ENCODE results near the gene USP17L5. TPM values are rescaled to one million over a fixed set of nuclear protein-coding genes. Genes with fewer than 3 reads are reported as not detected.
"Not testable (repeated sequence)": the region's sequence is repeated elsewhere in the genome, so short reads cannot be mapped to it uniquely, and the experiment has no call there.

The USP17L5 gene
- not detected for total RNA-seq (2021; fragmentation: NEBNext Ultra II Directional; extraction: Animal tissue kit (Norgen Biotek cat#: 25700))
- long read RNA-seq: 0 reads

DNA sequence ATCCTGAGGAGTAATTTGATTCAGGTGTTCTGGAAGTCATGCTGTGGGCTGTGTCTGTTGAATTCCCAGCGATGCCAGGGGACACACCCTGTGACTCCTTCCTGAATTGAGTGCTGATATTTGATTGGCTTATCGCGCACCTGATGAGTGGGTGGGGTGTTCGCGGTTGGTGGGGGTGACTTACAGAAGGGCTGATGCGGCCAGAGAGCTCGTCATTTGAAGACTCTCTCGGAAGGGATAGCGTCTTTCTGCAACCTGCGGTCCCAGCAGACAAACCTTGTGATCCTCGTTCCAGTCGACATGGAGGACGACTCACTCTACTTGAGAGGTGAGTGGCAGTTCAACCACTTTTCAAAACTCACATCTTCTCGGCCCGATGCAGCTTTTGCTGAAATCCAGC is at the start of gene USP17L5:
Gene USP17L5, plus strand, starts transcription at position 301 of the 400 bp plus-strand sequence. Its CDS starts 0 bp downstream, at position 301.
- H3K36me3 Mint-ChIP-seq (ENCODE audit: low read depth); H3K4me1 Mint-ChIP-seq (ENCODE audit: low read depth); H3K9me3 Mint-ChIP-seq; H3K4me3 Mint-ChIP-seq; H3K27me3 Mint-ChIP-seq (ENCODE audit: insufficient read depth); H3K27ac Mint-ChIP-seq; DNase-seq: not testable (repeated sequence)

DNA sequence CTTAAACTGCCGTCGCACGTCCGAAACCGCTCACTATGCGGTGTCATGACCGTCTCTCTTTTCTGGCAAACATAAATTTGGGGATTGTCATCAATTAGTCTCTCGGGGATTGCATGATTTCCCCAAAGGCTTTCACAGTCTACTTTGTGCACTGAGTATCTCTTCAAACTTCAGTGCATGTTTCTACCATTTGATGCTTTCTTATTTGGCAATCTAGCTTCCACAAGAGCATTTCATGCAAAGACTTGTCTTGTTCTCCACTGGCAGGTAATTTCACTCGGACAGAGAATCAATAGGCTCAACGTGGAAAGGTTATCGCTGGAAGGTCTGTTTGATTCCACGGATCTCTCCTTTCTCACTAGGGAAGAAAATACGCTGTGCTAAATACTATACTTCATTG is 15.0 kb upstream of the USP17L5 start:
- H3K4me1 Mint-ChIP-seq (ENCODE audit: low read depth); H3K27me3 Mint-ChIP-seq (ENCODE audit: insufficient read depth); DNase-seq; H3K27ac Mint-ChIP-seq; H3K9me3 Mint-ChIP-seq; H3K36me3 Mint-ChIP-seq (ENCODE audit: low read depth); H3K4me3 Mint-ChIP-seq: not testable (repeated sequence)

GRCh38 chr4:9324865-9325264 is 14.3 kb upstream of the USP17L5 start, which contains the start of gene USP17L24:
Gene USP17L24, plus strand, starts transcription at chr4:9325165. Its CDS starts 0 bp downstream, at chr4:9325165.
- not testable (repeated sequence) for DNase-seq

GRCh38 chr4:9329611-9330010 is 9.6 kb upstream of the USP17L5 start, which contains the start of gene USP17L25:
Gene USP17L25, plus strand, starts transcription at chr4:9329911. Its CDS starts 0 bp downstream, at chr4:9329911.
- H3K36me3 Mint-ChIP-seq (ENCODE audit: low read depth); H3K9me3 Mint-ChIP-seq; H3K27me3 Mint-ChIP-seq (ENCODE audit: insufficient read depth); H3K27ac Mint-ChIP-seq; H3K4me3 Mint-ChIP-seq; DNase-seq; H3K4me1 Mint-ChIP-seq (ENCODE audit: low read depth): not testable (repeated sequence)

More at GRCh38 chr4:9324865-9325264, 14.3 kb upstream of the USP17L5 start, which contains the start of gene USP17L24:
- not testable (repeated sequence) for H3K4me1 Mint-ChIP-seq (ENCODE audit: low read depth); H3K4me3 Mint-ChIP-seq; H3K9me3 Mint-ChIP-seq; H3K27me3 Mint-ChIP-seq (ENCODE audit: insufficient read depth); H3K27ac Mint-ChIP-seq; H3K36me3 Mint-ChIP-seq (ENCODE audit: low read depth)

- not testable (repeated sequence) for H3K36me3 Mint-ChIP-seq (ENCODE audit: low read depth); H3K9me3 Mint-ChIP-seq; H3K4me3 Mint-ChIP-seq; H3K27ac Mint-ChIP-seq; H3K27me3 Mint-ChIP-seq (ENCODE audit: insufficient read depth); DNase-seq; H3K4me1 Mint-ChIP-seq (ENCODE audit: low read depth)
Measured at GRCh38 chr4:9334358-9334757, 4.8 kb upstream of the USP17L5 start, which contains the start of gene USP17L26. Gene USP17L26, plus strand, starts transcription at chr4:9334658. Its CDS starts 0 bp downstream, at chr4:9334658.

- H3K9me3 Mint-ChIP-seq; H3K27ac Mint-ChIP-seq; H3K4me3 Mint-ChIP-seq; H3K27me3 Mint-ChIP-seq (ENCODE audit: insufficient read depth); DNase-seq; H3K36me3 Mint-ChIP-seq (ENCODE audit: low read depth); H3K4me1 Mint-ChIP-seq (ENCODE audit: low read depth): not testable (repeated sequence)
Measured at GRCh38 chr4:9343848-9344247, 4.6 kb downstream of the USP17L5 start, which contains the start of gene USP17L27. Gene USP17L27, plus strand, starts transcription at chr4:9344148. Its CDS starts 0 bp downstream, at chr4:9344148.

GRCh38 chr4:9348593-9348992 is 9.4 kb downstream of the USP17L5 start, which contains the start of gene USP17L28:
Gene USP17L28, plus strand, starts transcription at chr4:9348893. Its CDS starts 0 bp downstream, at chr4:9348893.
- not testable (repeated sequence) for H3K27me3 Mint-ChIP-seq (ENCODE audit: insufficient read depth); H3K27ac Mint-ChIP-seq; H3K4me1 Mint-ChIP-seq (ENCODE audit: low read depth); DNase-seq; H3K9me3 Mint-ChIP-seq; H3K36me3 Mint-ChIP-seq (ENCODE audit: low read depth); H3K4me3 Mint-ChIP-seq

DNA sequence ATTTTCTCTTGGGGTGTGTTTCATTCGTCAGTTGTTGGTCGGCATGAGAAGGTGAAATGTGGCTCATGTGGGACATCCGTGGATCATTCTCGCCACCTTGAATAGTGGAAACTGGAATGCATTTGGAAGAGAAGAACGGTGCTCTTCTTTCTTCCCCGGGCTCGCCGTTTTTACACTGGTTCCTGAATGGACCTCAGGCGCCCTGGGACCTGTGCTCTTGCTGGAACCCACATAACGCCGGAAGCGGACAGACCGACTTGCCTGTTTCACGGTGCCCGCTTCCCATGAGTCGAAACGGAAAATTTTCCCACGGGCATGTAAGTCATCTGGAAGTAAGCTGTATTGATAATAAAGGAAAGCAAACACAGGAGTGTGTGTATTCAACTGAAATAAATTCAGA is 11.7 kb downstream of the USP17L5 start:
- not testable (repeated sequence) for H3K4me3 Mint-ChIP-seq; H3K27me3 Mint-ChIP-seq (ENCODE audit: insufficient read depth); H3K36me3 Mint-ChIP-seq (ENCODE audit: low read depth); H3K9me3 Mint-ChIP-seq; H3K4me1 Mint-ChIP-seq (ENCODE audit: low read depth); H3K27ac Mint-ChIP-seq; DNase-seq

GRCh38 chr4:9353338-9353737 is 14.1 kb downstream of the USP17L5 start, which contains the start of gene USP17L29:
Gene USP17L29, plus strand, starts transcription at chr4:9353638. Its CDS starts 0 bp downstream, at chr4:9353638.
- not testable (repeated sequence) for H3K36me3 Mint-ChIP-seq (ENCODE audit: low read depth); H3K27ac Mint-ChIP-seq

DNA sequence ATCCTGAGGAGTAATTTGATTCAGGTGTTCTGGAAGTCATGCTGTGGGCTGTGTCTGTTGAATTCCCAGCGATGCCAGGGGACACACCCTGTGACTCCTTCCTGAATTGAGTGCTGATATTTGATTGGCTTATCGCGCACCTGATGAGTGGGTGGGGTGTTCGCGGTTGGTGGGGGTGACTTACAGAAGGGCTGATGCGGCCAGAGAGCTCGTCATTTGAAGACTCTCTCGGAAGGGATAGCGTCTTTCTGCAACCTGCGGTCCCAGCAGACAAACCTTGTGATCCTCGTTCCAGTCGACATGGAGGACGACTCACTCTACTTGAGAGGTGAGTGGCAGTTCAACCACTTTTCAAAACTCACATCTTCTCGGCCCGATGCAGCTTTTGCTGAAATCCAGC is 23.6 kb downstream of the USP17L5 start, which contains the start of gene USP17L30:
Gene USP17L30, plus strand, starts transcription at position 301 of the 400 bp plus-strand sequence. Its CDS starts 0 bp downstream, at position 301.
- H3K36me3 Mint-ChIP-seq (ENCODE audit: low read depth); H3K9me3 Mint-ChIP-seq; DNase-seq; H3K27me3 Mint-ChIP-seq (ENCODE audit: insufficient read depth); H3K4me3 Mint-ChIP-seq; H3K4me1 Mint-ChIP-seq (ENCODE audit: low read depth); H3K27ac Mint-ChIP-seq: not testable (repeated sequence)

More at GRCh38 chr4:9353338-9353737, 14.1 kb downstream of the USP17L5 start, which contains the start of gene USP17L29:
- H3K4me3 Mint-ChIP-seq; H3K27me3 Mint-ChIP-seq (ENCODE audit: insufficient read depth); H3K9me3 Mint-ChIP-seq; H3K4me1 Mint-ChIP-seq (ENCODE audit: low read depth); DNase-seq: not testable (repeated sequence)

DNA sequence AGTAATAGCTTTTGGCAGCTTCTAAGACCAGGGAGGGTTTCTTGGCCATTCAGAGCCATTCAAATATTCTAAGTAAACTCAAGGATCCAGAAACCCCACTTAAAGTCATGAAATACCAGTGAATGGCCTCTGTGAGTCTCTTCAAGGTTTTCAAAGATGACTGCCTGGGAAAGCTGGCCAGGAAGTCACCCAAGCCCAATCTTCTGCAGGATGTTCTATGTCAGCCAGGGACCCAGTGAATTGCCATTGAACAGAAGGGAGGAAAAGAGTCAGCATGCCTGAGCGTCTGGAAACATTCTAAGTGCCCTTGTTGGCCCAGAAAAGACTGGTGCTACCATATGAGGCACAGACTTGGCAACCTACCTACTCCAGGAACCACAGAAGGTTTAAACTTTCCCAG is 40.7 kb downstream of the USP17L5 start:
- peaks cover 34% of the 10 kb centered on the region for H3K9me3 Mint-ChIP-seq
- not testable (repeated sequence) for DNase-seq; H3K4me3 Mint-ChIP-seq; H3K4me1 Mint-ChIP-seq (ENCODE audit: low read depth); H3K36me3 Mint-ChIP-seq (ENCODE audit: low read depth); H3K27ac Mint-ChIP-seq; H3K27me3 Mint-ChIP-seq (ENCODE audit: insufficient read depth)
